SK-N-SH treated with all-trans-retinoic acid at 6 μM for 48 hours (cell line): Measurements from ENCODE around the gene XAGE2.

ENCODE experiments used
- ARNTL ChIP-seq: fragments of 450-650 bp; formaldehyde crosslinking; IDR thresholded peaks from 2 replicates; pipeline ENCODE4 v1.5.0; 2020; ENCODE audit warnings: low read depth, mild to moderate bottlenecking, moderate library complexity, borderline replicate concordance
- CREB5 ChIP-seq: fragments of 250-450 bp; sonication (Bioruptor Pico); IDR thresholded peaks from 2 replicates; pipeline ENCODE4 v1.5.1; 2020; ENCODE audit warnings: low read depth, mild to moderate bottlenecking, moderate library complexity
- CSDC2 ChIP-seq: fragments of 250-450 bp; sonication (Bioruptor Pico); IDR thresholded peaks from 2 replicates; pipeline ENCODE4 v1.5.0; 2020; ENCODE audit warnings: mild to moderate bottlenecking, moderate library complexity
- GLIS3 ChIP-seq: fragments of 250-450 bp; sonication (Bioruptor Pico); IDR thresholded peaks from 2 replicates; pipeline ENCODE4 v1.5.0; 2020; ENCODE audit warnings: mild to moderate bottlenecking, moderate library complexity
- ISL1 ChIP-seq: fragments of 250-450 bp; sonication (Bioruptor Pico); IDR thresholded peaks from 2 replicates; pipeline ENCODE4 v2.1.2; 2022; ENCODE audit warnings: mild to moderate bottlenecking, moderate library complexity
- PATZ1 ChIP-seq: fragments of 250-450 bp; sonication (Bioruptor Pico); IDR thresholded peaks from 2 replicates; pipeline ENCODE4 v1.8.0; 2020; ENCODE audit warnings: mild to moderate bottlenecking, moderate library complexity, borderline replicate concordance
- RARB ChIP-seq: fragments of 250-450 bp; sonication (Bioruptor Pico); IDR thresholded peaks from 2 replicates; pipeline ENCODE4 v1.8.0; 2021; ENCODE audit warnings: mild to moderate bottlenecking, moderate library complexity
- SNAI2 ChIP-seq: fragments of 250-450 bp; sonication (Bioruptor Pico); IDR thresholded peaks from 2 replicates; pipeline ENCODE4 v1.5.0; 2020; ENCODE audit warnings: mild to moderate bottlenecking, moderate library complexity
- TSHZ2 ChIP-seq: fragments of 250-450 bp; sonication (Bioruptor Pico); IDR thresholded peaks from 2 replicates; pipeline ENCODE4 v1.5.0; 2020; ENCODE audit warnings: mild to moderate bottlenecking, moderate library complexity
- ZC3H10 ChIP-seq: fragments of 250-450 bp; sonication (Bioruptor Pico); IDR thresholded peaks from 2 replicates; pipeline ENCODE4 v1.5.1; 2021; ENCODE audit warnings: mild to moderate bottlenecking, moderate library complexity
- ZFP3 ChIP-seq: fragments of 250-450 bp; sonication (Bioruptor Pico); IDR thresholded peaks from 2 replicates; pipeline ENCODE4 v1.5.0; 2020; ENCODE audit warnings: mild to moderate bottlenecking, moderate library complexity
- ZFP30 ChIP-seq: fragments of 450-650 bp; formaldehyde crosslinking; IDR thresholded peaks from 2 replicates; pipeline ENCODE4 v1.5.0; 2022; ENCODE audit warnings: mild to moderate bottlenecking, moderate library complexity
- ZNF565 ChIP-seq: fragments of 450-650 bp; formaldehyde crosslinking; conservative IDR thresholded peaks from 2 replicates; pipeline ENCODE4 v1.5.0; 2020; ENCODE audit warnings: low read depth, mild to moderate bottlenecking, moderate library complexity
- ZNF8 ChIP-seq: fragments of 450-650 bp; formaldehyde crosslinking; IDR thresholded peaks from 2 replicates; pipeline ENCODE4 v1.5.0; 2020; ENCODE audit warnings: mild to moderate bottlenecking, moderate library complexity

- TF ChIP-seq GLIS3 (CRISPR knock-in tag): no peak
- no peak for TF ChIP-seq ZNF565
- TF ChIP-seq ZFP30 (CRISPR knock-in tag): no peak
- no peak for TF ChIP-seq ZFP3
- no peak for TF ChIP-seq RARB (CRISPR knock-in tag)
- no peak for TF ChIP-seq SNAI2 (CRISPR knock-in tag)
- no peak for TF ChIP-seq ISL1
- TF ChIP-seq TSHZ2 (CRISPR knock-in tag): no peak
- no peak for TF ChIP-seq CREB5 (CRISPR knock-in tag)
- TF ChIP-seq CSDC2 (CRISPR knock-in tag): no peak
- no peak for TF ChIP-seq ZC3H10 (CRISPR knock-in tag)
- TF ChIP-seq ARNTL (CRISPR knock-in tag): no peak
- TF ChIP-seq ZNF8 (CRISPR knock-in tag): no peak
- TF ChIP-seq PATZ1 (CRISPR knock-in tag): no peak
Measured at GRCh38 chrX:52349681-52350080, 19.1 kb upstream of the XAGE2 start.
